ENCODE results near the gene TNS2.
"Not testable (repeated sequence)": the region's sequence is repeated elsewhere in the genome, so short reads cannot be mapped to it uniquely, and the experiment has no call there.

TNS2 gene, protein sequence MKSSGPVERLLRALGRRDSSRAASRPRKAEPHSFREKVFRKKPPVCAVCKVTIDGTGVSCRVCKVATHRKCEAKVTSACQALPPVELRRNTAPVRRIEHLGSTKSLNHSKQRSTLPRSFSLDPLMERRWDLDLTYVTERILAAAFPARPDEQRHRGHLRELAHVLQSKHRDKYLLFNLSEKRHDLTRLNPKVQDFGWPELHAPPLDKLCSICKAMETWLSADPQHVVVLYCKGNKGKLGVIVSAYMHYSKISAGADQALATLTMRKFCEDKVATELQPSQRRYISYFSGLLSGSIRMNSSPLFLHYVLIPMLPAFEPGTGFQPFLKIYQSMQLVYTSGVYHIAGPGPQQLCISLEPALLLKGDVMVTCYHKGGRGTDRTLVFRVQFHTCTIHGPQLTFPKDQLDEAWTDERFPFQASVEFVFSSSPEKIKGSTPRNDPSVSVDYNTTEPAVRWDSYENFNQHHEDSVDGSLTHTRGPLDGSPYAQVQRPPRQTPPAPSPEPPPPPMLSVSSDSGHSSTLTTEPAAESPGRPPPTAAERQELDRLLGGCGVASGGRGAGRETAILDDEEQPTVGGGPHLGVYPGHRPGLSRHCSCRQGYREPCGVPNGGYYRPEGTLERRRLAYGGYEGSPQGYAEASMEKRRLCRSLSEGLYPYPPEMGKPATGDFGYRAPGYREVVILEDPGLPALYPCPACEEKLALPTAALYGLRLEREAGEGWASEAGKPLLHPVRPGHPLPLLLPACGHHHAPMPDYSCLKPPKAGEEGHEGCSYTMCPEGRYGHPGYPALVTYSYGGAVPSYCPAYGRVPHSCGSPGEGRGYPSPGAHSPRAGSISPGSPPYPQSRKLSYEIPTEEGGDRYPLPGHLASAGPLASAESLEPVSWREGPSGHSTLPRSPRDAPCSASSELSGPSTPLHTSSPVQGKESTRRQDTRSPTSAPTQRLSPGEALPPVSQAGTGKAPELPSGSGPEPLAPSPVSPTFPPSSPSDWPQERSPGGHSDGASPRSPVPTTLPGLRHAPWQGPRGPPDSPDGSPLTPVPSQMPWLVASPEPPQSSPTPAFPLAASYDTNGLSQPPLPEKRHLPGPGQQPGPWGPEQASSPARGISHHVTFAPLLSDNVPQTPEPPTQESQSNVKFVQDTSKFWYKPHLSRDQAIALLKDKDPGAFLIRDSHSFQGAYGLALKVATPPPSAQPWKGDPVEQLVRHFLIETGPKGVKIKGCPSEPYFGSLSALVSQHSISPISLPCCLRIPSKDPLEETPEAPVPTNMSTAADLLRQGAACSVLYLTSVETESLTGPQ (N-terminal part only)

DNA sequence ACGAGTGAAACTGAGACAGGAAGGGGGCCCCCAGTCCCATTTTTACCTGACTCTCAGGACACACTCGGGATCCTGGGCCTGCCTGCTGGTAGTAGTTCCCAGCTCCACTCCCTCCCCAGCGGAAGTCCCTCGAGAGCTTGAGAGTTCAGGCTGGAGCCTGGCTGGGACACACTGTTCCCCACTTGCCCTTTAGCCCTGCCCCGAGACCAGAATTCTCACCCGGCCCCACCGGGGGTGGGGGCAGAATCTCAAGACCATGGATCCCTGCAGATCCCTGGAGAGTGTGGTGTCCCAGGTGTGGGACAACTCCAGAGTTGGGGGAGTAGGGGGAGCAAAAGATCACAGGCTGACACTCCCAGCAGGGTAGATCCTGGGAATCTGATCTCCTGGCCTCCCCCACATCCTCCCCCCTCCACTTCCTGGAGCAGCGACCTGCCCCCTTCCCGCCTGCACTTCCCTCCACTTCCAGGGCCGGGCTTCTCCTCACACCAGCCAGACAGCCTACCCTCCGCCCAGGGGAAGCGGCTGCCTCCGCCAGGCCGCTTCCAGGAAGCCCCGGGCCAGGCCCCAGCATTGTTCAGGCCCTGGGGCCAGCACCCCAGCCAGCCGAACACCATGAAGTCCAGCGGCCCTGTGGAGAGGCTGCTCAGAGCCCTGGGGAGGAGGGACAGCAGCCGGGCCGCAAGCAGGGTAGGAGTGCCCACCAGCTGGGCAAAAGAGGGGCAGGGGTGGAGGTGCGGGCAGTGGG, at the start of gene TNS2:
Gene TNS2 (plus strand): TSS at position 495 of the 748 bp plus-strand sequence. CDS start 121 bp downstream, at position 616.
- peak; percentile 57 for DNase-seq

DNA sequence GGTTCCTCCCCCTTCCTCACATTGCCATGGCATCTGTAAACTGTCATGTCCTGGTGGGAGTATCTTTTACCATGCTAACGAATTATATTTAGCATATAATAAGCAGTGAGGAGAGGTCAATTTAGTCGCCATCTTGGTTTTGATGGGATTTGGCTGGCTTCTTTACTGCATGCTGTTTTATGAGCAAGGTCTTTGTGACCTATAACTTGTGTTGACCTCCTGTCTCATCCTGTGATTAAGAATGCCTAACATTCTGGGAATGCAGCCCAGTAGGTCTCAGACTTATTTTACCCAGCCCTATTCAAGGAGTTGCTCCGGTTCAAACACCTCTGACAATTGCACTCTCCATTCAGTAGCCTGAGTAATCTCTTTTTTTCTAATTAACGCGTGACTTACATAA, 45.7 kb upstream of the TNS2 start:
- DNase-seq, result peak; percentile 19

DNA sequence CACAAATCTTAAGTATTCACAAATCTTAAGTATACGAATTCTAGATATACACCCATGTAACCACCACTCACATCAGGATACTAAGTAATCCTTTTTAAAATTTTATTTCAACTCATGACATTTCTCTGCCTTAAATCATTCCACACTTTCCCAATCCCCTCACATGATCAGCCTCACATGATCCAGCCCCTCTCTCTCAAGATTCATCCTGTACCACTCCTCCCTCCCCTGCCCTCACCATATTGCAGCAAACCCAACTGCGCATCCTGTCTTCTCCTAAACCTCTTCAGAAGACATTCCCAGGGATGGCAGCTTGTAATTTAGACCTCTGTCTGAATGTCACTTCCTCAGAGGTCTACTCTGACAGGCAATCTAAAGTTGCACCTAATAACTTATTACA, 45.3 kb upstream of the TNS2 start:
- peak; percentile 36 for DNase-seq

DNA sequence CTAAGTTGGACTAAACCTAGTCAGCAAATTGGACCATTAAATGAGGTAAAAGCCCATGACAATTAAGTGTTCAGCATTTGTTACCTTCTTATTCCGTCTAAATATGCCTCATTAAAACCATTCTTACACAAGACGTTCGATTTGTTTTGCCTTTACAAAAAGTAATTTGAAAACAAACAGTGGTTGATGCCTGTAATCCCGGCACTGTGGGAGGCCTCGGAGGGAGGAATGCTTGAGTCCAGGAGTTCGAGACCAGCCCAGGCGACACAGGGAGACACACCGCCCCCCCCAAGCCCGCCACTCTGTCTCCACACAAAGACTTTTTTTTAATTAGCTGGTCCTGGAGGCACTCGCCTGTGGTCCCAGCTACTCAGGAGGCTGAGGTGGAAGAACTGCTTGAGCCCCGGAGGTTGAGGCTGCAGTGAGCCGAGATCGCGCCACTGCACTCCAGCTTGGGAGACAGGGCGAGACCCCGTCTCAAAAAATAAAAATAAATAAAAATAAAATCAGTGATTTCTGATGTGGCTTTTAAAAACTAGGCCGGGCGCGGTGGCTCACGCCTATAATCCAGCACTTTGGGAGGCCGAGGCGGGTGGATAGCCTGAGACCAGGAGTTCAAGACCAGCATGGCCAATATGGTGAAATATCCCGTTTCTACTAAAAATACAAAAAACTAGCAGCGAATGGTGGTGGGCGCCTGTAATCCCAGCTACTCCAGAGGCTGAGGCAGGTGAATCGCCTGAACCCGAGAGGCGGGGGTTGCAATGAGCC, 44.5 kb upstream of the TNS2 start:
- DNase-seq, result peak; percentile 48

DNA sequence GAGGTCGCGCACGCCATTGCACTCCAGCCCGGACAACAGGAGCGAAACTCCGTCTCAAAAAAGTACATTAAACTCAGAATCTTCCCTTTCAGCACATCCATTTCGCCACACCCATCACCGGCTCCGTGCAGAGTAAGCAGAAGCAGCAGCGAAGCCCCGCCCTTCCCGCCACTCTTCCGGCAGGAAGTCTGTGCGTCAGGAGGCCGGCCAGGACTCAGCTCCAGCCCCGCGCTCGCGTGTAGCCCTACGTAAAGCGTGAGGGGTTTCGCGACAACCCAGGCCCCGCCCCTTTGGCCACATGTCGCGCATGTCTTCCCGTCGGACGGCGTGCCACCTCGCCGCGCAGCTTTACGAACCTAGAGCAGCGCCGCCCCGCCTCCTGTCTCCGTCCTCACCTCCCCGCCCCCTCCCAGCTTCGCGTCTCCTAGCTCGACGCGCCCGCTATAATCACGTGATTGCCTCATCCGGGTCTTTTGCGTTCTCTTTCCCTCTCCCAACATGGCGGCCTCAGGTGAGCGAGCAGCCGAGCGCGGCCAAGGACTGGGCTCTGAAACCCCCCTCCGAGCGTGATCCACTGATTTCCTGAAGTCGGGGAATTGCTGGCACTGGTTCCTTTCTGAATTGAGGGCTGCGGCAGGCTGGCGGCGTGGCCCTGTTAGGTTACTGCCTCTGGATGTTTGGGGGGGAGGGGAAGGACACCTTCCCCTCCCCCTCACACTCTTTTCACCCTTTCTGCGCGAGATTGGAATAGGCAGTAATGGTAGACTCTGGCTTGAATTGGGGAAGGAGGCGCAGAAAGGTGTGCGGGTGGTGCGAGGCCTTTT, 43.7 kb upstream of the TNS2 start, which contains the start of gene EIF4B:
Gene EIF4B (plus strand): TSS at position 471 of the 824 bp plus-strand sequence. CDS start 28 bp downstream, at position 499.
- peak; percentile 100 for DNase-seq

DNA sequence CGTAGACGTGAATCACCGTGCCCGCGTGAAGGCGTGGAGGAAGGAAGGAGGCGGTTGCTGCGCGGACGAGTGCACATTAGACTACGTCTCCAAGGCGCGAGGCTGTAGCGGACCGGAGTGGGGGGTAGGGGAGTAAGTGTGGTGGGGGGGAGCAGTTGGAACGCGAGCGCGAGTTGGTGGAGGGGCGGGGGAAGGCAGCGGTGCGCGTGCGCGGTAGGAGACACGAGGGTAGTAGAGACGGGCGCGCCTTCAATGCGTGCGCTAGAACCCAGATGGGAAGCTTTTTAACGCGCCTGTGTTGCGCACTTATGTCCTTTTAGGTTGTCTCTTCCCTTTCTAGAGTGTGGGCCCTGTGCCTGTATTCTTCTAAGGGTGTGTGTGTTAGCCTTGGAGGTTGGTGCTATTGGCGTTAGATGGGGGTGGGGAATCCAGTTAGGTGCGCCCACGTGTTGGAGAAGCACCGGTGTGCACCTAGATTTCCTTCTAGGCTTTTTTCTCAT, 43.0 kb upstream of the TNS2 start:
- DNase-seq, result peak; percentile 90

DNA sequence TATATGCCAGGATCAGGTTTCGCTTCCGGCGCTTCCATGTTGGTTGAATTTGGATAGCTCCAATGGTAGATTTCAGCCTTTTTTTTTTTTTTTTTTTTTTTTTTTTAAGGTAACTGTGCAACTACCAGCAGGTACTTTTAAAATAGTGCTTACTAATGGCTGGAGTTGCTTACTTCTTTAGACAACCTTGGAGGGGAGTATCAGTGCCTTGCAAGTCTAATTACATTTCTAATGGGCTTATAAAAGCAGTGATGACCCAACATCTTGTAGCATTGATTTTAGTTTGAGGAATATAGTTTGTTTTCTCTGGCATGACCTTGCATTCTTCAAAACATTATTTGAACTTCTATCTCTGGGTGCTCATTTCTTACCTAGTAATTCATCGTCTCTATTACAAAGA, 42.5 kb upstream of the TNS2 start:
- DNase-seq, result no peak

DNA sequence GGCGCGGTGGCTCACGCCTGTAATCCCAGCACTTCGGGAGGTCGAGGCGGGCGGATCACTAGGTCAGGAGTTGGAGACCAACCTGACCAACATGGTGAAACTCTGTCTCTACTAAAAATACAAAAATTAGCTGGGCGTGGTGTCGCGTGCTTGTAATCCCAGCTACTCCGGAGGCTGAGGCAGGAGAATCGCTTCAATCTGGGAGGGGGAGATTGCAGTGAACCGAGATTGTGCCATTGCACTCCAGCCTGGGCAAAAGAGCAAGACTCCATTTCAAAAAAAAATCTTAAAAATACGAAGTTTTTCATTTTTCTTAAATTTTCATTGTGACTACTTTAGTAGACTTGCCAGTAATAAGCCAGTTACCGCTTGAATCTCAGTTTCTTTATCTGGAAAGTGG, 41.1 kb upstream of the TNS2 start:
- DNase-seq, result not testable (repeated sequence)

DNA sequence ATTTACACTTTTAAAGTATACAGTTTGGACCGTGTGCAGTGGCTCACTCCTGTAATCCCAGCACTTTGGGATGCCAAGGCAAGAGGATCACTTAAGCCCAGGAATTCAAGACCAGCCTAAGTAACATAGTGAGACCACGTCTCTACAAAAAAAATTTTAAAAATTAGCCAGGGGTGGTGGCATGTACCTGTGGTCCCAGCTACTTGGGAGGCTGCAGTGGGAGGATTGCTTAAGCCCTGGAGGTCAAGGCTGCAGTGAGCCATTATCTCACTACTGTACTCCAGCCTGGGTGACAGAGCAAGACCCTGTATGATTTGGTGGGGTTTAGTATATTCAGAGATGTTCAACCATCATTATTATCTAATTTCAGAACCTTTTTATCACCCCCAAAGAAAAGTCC, 38.9 kb upstream of the TNS2 start:
- DNase-seq, result no peak

DNA sequence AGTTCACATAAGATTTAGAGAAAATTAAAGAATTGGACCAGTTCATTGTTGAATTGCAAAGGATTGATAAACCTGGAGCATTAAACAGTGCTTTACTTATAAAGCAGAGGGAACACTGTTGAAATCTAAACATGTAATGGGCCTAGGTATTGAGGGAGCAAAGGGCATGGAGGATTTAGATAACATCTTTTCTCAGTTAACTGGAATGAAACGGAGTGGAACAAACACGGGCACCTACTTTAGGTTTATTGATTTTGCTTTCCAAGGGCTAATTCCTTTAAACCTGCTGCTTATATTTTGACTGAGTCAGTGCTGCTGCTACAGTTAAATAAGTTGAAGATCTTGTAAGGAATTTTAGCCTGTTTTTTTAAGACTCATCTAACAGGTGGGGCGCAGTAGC, 38.0 kb upstream of the TNS2 start:
- no peak for DNase-seq

DNA sequence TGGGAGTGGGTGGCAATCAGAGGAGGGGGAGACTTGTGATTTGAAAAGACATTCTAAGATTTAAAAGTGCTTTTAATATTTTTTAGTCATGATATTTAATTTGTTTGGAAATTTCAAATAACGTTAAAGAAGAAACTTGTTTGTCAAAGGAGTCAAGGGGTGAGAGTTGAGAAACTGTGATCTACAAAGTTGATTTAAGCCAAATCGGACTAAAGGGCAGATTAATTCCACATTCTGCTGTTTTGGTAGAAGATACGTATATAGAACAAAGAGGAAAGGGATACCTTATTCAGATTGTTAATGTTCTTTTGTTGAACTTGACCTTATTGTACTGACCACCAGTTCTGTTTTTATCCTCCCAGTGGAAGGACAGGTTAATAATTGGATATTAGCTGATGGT, 36.9 kb upstream of the TNS2 start:
- no peak for DNase-seq

DNA sequence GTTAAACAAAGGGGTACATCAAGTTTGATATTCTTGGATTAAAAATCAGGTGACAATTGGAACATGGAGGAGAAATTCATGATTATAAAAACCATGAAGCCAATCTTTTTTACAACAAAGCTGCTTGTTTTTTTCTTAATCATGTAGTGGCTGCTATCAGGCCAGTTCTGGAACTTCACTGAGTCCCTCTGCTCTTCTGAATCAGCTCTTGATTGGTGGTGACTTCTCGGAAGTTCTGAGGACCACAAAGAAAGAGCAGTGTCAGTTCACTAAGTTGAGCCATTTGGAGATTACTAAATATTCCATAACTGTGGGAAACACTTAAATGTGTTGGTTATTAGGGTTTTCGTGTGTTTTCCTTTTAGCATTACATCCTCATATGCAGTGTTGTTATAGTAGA, 35.2 kb upstream of the TNS2 start:
- no peak for DNase-seq

DNA sequence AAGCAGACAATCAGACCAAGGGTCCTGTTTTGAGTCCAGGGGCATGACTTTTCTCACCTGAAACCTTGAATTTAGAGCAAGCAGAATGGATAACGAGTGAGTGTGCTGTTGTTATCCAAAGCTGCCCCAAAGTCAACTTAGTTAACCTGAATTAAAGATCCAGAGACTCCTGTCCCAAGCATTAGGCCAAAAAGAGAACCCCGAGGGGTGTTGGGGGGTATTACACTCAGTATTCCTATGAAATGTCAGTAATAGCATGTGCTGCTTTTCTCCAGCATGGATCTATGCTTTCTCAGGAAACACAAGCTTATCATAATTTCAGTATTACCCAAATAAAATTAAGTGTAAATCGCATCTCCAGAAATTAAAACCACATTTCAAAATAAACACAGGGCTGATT, 24.6 kb upstream of the TNS2 start:
- DNase-seq, result no peak

DNA sequence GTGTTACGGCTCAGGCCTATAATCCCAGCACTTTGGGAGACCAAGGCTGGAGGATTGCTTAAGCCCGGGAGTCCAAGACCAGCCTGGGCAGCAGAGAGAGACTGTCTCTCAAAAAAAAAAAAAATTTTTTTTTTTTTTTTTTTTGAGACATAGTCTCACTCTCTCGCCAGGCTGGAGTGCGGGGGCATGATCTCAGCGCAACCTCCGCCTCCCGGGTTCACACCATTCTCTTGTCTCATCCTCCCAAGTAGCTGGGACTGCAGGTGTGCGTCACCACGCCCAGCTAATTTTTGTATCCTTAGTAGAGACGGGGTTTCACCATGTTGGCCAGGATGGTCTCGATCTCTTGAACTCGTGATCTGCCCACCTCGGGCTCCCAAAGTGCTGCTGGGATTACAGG, 22.9 kb upstream of the TNS2 start:
- not testable (repeated sequence) for DNase-seq

DNA sequence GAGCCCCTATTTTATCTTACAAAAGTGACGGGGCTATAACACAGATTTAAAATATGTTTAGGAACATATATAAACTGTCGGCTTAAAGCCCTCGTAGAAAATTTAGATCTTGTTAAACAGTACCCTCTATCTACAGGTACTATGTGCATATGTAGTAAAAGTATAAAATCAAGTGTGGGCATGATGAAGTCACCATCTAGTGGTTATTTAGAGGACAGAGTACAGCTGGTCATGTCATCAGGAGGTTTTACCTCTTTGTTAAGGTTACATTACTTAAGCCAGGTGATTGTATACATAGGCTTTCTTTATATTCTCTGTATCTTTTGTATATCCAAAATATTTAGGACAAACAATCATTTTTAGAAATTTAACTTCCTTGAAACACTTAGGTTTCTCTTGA, 18.2 kb upstream of the TNS2 start:
- no peak for DNase-seq

DNA sequence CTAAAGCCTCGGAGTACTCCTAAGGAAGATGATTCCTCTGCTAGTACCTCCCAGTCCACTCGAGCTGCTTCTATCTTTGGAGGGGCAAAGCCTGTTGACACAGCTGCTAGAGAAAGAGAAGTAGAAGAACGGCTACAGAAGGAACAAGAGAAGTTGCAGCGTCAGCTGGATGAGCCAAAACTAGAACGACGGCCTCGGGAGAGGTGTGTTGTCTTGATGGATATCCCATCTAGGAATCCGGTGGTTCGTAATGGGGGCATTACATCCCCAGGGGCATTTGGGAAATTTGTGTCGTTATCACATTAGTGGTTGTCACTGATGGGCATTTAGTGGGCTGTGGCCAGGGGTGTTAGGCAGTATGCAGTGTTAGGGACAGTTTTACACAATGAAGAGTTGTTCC, 16.0 kb upstream of the TNS2 start:
- DNase-seq, result not testable (repeated sequence)

DNA sequence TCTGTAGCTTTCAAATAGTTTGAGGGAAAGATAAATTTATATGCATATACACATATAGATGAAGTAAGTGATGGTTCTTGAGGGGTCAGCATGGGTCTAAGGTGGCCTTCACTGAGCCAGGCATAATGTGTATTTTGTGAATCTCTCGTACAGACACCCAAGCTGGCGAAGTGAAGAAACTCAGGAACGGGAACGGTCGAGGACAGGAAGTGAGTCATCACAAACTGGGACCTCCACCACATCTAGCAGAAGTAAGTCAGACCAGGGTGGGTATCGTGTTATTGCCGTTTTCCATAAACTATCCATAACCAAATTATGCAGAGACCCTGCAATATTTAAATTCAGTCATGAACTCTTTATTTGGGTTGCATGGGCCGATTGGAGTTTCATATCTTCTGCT, 15.4 kb upstream of the TNS2 start:
- no peak for DNase-seq

DNA sequence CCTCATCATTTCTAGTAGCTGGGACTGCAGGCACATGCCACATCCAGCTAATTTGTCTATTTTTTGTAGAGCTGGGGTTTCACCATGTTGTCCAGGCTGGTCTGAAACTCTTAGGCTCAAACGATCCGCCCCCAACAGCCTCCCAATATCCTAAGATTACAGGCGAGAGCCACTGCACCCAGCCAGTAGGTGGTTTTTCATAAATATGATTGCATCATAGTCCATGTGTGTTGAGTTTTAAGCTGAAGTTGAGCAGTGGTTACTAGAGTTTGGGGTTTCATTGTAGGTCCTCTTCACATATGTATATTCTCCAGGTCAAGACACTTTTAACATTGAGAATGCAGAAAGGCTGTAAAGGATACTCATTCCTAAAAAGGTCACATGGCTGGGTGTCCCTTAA, 13.1 kb upstream of the TNS2 start:
- DNase-seq, result no peak

DNA sequence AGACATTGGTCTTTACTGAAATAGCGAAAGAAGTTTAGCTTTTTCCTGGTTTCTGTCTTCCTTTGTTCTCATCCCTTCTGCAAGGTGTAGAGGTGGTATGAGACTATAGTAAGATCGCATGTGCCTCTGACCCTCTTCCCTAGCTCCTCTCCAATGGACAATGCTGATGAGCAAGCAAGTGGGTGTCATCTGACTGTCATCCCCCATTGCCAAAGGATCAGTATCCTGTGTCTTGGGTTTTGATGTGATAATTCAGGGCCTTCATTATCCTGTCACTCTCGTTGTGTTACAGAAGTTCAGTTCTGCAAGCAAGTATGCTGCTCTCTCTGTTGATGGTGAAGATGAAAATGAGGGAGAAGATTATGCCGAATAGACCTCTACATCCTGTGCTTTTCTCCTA, 10.0 kb upstream of the TNS2 start:
- no peak for DNase-seq
